GM21381 (cell line): ENCODE measurements around the gene HDAC4.

Experiments used
- ATAC-seq: cut with Tn5 transposase; IDR thresholded peaks from one replicate; pipeline ENCODE4 v1.9.1; 2021; ENCODE audit warnings: mild to moderate bottlenecking, moderate library complexity; ENCODE audit not compliant: unreplicated experiment

Gene HDAC4

GRCh38 chr2:239008677-239009588 lies 391.9 kb downstream of the HDAC4 start:
- ATAC-seq = no peak

- no peak for ATAC-seq
Measured at GRCh38 chr2:239008004-239008403, 392.8 kb downstream of the HDAC4 start.

GRCh38 chr2:239006622-239007285 lies 394.1 kb downstream of the HDAC4 start:
- ATAC-seq = no peak

- ATAC-seq = no peak
Measured at GRCh38 chr2:239005586-239005985, 395.2 kb downstream of the HDAC4 start.

- ATAC-seq = no peak
Measured at GRCh38 chr2:239004274-239005015, 396.4 kb downstream of the HDAC4 start.

GRCh38 chr2:239003624-239004273 lies 397.1 kb downstream of the HDAC4 start:
- no peak for ATAC-seq

GRCh38 chr2:239002954-239003623 lies 397.7 kb downstream of the HDAC4 start:
- no peak for ATAC-seq

- ATAC-seq = no peak
Measured at GRCh38 chr2:239002591-239002953, 398.2 kb downstream of the HDAC4 start.

- ATAC-seq = no peak
Measured at GRCh38 chr2:239001794-239002193, 399.0 kb downstream of the HDAC4 start.

GRCh38 chr2:239000500-239001073 lies 400.2 kb downstream of the HDAC4 start:
- ATAC-seq = no peak

GRCh38 chr2:239000089-239000488 lies 400.7 kb downstream of the HDAC4 start:
- ATAC-seq = no peak

GRCh38 chr2:238999291-238999741 lies 401.5 kb downstream of the HDAC4 start:
- no peak for ATAC-seq

- ATAC-seq = no peak
Measured at GRCh38 chr2:238998801-238999200, 402.0 kb downstream of the HDAC4 start.
